Measurements from ENCODE around the gene ELMO1.

ELMO1 gene

GRCh38 chr7:37405128-37405527 lies 43.5 kb downstream of the ELMO1 start:
- no peak for DNase-seq

GRCh38 chr7:37399876-37400421 lies 48.7 kb downstream of the ELMO1 start:
- DNase-seq: no peak

GRCh38 chr7:37398403-37398802 lies 50.3 kb downstream of the ELMO1 start:
- no peak for DNase-seq

GRCh38 chr7:37395618-37396259 lies 52.9 kb downstream of the ELMO1 start:
- DNase-seq: no peak

GRCh38 chr7:37394158-37394557 lies 54.5 kb downstream of the ELMO1 start:
- DNase-seq: no peak

GRCh38 chr7:37393476-37393875 lies 55.2 kb downstream of the ELMO1 start:
- DNase-seq: no peak

GRCh38 chr7:37392673-37393017 lies 56.0 kb downstream of the ELMO1 start:
- DNase-seq: no peak

GRCh38 chr7:37391791-37392672 lies 56.6 kb downstream of the ELMO1 start:
- DNase-seq: no peak

- no peak for DNase-seq
These were observed 58.5 kb downstream of the ELMO1 start for GRCh38 chr7:37390114-37390513.

GRCh38 chr7:37388811-37389210 lies 59.9 kb downstream of the ELMO1 start:
- no peak for DNase-seq

GRCh38 chr7:37385787-37386186 lies 62.9 kb downstream of the ELMO1 start:
- no peak for DNase-seq

GRCh38 chr7:37382546-37383088 lies 66.0 kb downstream of the ELMO1 start:
- DNase-seq: no peak

- no peak for DNase-seq
These were observed 67.8 kb downstream of the ELMO1 start for GRCh38 chr7:37380831-37381230.

GRCh38 chr7:37379546-37380277 lies 69.0 kb downstream of the ELMO1 start:
- no peak for DNase-seq

GRCh38 chr7:37377231-37377630 lies 71.4 kb downstream of the ELMO1 start:
- DNase-seq: no peak

GRCh38 chr7:37376386-37376785 lies 72.3 kb downstream of the ELMO1 start:
- DNase-seq: no peak

GRCh38 chr7:37372750-37373149 lies 75.9 kb downstream of the ELMO1 start:
- no peak for DNase-seq

GRCh38 chr7:37371755-37372154 lies 76.9 kb downstream of the ELMO1 start:
- no peak for DNase-seq

- DNase-seq: no peak
These were observed 78.8 kb downstream of the ELMO1 start for GRCh38 chr7:37369906-37370305.

- no peak for DNase-seq
These were observed 80.1 kb downstream of the ELMO1 start for GRCh38 chr7:37368540-37368939.

GRCh38 chr7:37367010-37367409 lies 81.7 kb downstream of the ELMO1 start:
- no peak for DNase-seq

GRCh38 chr7:37366445-37366844 lies 82.2 kb downstream of the ELMO1 start:
- no peak for DNase-seq

- DNase-seq: no peak
These were observed 83.3 kb downstream of the ELMO1 start for GRCh38 chr7:37365405-37365804.

Measured in activated CD4-positive, alpha-beta T cell treated with anti-CD3 and anti-CD28 coated beads for 1 hour (primary cell).